Effector CD8-positive, alpha-beta T cell (primary cell): ENCODE results near the gene ZIC1.

ENCODE experiments used
- DNase-seq: peaks from one replicate; lab custom pipeline; 2025; lab: John Stamatoyannopoulos, UW

The ZIC1 gene

DNA sequence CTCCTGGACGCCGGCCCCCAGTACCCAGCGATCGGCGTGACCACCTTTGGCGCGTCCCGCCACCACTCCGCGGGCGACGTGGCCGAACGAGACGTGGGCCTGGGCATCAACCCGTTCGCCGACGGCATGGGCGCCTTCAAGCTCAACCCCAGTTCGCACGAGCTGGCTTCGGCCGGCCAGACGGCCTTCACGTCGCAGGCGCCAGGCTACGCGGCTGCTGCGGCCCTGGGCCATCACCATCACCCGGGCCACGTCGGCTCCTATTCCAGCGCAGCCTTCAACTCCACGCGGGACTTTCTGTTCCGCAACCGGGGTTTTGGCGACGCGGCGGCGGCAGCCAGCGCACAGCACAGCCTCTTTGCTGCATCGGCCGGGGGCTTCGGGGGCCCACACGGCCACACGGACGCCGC is 956 bp downstream of the ZIC1 start:
- DNase-seq, result no peak

DNA sequence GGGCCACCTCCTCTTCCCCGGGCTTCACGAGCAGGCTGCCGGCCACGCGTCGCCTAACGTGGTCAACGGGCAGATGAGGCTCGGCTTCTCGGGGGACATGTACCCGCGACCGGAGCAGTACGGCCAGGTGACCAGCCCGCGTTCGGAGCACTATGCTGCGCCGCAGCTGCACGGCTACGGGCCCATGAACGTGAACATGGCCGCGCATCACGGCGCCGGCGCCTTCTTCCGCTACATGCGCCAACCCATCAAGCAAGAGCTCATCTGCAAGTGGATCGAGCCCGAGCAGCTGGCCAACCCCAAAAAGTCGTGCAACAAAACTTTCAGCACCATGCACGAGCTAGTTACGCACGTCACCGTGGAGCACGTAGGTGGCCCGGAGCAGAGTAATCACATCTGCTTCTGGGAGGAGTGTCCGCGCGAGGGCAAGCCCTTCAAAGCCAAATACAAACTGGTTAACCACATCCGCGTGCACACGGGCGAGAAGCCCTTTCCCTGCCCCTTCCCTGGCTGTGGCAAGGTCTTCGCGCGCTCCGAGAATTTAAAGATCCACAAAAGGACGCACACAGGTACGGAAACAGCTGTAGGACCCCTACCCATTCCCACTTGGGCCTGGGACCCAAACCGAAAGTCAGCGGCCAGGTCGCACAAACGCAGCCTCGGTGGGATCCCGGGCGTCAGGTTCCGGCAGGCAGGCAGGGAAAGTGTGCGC is 1.5 kb downstream of the ZIC1 start:
- DNase-seq, result no peak

DNA sequence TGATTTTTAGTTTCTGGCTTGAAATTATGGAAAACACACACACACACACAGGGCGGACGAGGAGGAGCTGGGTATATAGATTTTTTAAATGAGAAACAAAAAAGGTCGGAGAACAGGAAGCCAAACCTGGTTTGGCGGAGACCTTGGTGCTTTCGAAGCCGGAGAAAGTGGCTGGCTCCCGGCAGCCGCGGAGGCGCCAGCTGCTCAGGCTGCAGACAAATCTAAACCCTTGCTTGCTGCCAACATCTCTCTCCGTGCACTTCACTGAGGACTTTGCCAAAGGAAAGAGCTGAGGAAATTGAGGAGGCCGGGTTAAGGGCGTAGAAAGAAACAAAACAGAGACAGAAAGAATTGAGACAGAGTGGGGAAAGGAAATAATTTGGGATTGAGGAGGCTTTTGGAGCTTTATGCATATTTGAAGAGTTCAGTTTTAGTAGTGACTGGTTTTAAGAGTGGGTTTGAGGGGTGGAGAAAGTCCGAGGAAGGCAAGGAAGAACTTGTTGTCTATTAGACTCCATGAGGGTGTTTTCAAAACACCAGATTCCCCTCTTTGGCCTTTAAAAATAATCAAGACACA is 2.2 kb downstream of the ZIC1 start:
- DNase-seq, result no peak

DNA sequence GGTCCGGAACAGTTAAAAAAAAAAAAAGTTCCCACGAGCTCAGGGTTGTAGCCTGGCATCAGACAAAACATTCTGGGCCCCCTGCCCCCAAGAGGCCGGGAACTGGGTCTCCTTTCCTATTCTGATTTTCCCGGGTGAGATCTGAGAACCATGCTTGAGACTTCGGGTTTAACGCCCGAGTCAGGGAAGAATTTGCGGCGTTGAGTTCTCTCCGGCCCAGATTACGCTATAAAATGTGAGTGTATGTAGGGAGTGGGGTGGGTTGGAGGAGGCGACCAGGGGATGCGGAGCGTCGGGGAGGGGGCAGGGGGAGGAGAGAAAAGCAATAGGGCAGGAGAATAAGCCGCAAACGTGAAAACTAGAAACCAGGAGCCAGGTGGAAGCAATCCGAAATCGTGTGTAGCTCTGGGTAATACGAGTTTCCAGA is 2.7 kb downstream of the ZIC1 start:
- DNase-seq, result no peak

DNA sequence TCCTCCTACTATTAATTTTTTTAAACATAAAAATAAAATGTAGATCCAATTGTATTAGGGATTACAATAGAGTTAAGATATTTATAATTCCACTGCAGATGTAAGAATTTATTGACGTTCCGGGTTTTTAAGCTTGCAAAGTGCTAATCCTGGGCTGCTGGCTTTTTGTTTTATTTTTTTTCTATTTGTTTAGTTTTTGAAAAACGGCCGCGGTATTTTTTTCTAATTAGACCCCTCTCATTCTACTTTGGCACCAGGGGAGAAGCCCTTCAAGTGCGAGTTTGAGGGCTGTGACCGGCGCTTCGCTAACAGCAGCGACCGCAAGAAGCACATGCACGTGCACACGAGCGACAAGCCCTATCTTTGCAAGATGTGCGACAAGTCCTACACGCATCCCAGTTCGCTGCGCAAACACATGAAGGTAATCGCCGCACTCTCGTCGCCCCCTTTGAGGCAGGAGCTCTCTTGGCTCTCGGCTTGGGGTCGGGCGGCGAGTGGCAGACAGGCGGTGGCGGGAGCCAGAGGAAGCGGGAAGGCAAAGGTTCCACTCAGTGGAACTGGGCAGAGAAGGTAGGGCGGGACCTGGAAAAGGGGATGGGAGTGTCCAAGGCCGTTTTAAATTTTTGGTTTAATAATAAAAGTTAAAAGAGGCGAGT is 3.2 kb downstream of the ZIC1 start:
- DNase-seq, result no peak

DNA sequence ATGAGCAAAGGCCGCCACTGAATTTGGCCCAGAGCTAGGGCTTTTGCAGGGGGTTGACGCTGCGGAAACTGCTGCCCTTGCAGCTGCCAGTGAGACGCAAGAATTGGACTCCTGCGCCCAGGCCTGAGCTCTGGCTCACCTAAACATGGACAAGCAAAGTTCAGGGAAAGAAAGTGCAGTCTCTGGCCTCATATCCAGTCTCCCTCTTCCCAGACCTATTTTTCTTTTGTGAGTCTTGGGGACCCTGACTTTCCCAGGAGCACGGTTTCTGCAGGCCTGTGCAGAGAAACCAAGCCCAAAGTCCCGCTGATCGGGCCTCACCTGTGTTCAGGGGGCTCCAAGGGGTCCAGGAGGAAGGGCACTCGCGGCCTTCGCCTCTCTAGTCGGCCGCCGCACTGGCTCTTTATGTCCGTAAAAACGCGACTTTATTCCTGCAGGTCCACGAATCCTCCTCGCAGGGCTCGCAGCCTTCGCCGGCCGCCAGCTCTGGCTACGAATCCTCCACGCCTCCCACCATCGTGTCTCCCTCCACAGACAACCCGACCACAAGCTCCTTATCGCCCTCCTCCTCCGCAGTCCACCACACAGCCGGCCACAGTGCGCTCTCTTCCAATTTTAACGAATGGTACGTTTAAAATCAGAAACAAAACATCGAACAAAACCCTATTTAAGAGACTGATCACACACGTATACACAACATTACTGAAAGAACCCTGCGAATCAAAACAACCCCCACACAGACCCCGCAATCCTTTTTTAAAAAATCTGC is 3.9 kb downstream of the ZIC1 start:
- DNase-seq, result no peak

DNA sequence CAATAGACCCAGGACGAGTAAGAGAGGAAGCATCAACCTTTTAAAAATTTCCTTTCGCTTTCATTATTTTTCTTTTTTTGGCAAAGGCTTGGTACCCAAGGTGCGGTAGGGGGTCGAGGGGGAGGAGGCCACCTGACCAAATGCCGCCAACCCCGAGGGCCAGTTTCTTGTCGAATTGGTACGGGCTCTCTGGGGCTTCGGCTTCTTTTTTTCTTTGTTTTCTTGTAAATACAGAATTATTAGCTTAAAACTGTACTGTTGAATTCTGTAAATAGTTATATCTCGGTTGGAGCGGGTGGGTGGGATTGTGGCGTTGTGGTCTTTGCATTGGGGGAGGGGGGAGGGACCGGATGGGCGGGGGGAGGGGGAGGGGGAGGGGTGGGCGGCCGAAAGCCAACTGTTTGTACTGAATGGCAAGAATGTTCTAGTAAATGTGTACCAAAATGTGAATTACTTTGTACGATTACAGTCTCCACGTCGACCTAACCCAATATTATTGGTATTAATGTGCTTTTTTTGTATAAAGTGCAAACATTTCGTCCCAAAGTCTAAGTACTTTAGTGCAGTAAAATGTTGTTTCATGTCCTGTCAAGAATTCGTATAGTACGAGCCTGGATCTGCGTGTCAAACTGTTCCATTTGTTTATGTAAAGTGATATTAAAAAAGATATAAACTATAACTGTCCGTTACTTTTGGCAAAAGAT is 4.7 kb downstream of the ZIC1 start:
- DNase-seq, result no peak

DNA sequence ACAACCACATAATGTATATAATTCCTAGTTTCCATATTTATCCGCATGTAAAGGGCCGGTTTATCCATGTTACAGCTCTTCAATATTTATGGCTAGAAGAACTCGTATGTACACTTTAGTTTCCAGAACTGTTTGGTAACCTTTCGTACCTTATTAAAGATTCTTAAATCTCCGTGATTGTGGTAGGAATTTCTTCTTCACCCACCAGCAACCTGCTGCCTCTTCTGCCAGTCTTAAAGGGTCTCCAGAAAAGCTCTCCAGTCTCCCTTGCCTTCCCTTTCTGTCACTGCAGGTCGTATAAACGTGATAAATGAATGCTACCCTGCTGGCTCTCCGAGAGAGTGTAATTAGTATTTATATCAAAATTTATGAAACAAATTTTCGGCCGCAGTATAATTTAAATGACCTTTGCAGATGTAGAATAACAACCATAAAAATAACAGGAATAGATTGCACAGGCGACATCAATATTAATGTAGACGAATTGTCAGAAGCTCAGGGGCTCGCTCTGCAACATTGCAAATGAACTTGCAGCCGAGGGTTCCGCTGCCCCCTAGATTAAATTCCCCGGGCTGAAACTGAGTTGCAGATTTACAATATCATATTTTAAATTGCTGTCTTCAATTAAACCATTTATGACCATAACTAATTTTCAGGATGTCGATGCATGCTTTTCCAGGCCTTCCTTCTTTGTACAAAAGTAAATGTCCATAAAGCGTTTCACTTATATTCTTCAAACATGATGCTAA is 5.4 kb downstream of the ZIC1 start:
- no peak for DNase-seq

DNA sequence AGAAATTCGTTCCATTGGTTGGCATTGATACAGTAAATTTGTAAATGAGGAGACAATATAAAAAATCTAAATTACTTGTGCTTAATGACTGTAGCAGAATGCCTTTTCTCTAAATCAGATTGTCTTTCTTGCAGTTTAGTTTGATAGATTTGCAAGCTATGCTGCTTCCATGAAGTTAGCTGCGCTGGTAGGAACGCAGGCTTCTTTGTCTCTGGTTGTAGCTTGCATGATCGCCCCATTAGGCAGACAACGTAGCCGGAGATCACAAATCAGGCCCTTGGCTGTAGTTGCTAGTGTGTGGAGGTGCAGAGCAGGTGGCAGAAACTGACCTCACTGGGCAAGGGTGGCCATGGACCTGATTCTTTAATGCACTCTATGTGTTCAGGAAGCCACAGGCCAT is 6.1 kb downstream of the ZIC1 start:
- no peak for DNase-seq

DNA sequence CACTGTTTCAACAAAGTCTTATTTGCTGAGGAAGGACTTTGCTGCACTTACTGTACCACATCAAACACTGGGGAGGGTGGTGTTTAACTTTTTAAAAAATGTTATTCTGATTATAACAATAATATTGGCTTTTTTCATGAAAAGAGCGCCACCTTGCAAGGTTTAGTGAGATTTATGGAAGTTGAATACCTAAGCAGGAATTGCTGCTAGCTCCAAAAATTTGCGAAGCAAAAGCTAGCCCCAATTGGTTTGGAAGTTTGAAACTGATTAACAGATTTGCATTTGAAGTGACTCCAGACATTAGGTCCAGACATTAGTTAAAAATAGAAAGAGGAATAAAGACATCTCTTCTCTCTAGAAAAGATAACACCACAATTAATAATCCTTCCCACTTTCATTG is 6.7 kb downstream of the ZIC1 start:
- DNase-seq, result no peak

DNA sequence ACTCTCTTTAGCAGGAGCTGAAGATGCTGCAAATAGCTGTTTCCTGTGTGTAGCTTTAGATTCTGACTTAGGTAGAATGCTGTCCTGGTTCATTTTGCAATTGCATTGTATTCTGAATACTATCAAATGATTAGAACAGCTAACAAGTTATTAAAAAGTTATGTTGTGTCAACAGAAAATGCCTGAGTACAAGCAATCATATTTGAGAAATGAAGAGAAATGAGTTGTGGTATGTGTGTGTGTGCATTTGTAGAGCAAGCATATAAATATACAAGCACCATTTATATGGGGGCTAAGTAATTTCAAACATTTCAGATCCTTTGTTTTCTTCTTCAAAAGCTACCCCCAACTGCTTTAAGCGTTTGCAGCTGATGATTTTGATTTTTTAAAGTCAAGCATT is 7.8 kb downstream of the ZIC1 start:
- DNase-seq, result no peak

DNA sequence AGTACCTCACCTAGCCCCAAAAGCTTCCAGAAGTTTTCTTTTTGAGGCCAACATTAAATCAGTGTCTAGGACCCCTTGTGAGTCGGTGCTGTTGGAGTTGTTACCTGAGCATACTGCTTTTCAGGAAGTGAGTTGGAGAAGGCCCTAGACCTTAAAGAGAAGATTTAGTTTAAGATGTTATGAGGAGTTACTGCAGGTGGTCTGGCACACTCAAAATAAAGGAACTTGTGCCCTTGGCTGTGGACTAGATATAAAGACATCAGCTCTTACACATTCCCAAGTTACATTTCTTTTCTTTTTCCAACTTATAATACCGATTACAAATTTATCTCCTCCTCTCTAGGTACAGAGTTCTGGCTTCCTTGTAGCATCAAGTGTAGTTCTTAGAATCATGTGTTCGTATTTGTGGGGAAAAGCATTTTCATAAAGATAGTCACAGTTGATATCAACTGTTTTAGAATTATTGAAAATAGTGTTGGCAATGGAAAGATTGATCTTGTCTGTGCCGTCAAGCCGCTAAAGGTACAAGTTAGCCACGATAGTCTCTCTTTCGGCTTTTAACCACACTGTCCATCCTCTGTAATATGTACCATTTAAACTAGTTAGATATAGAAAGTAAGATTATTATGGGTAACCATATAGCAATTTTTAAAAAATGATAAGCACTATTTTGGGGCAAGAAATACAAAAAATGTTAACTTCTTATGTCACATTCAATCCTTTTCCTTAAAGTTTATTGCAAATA is 8.6 kb downstream of the ZIC1 start:
- no peak for DNase-seq

DNA sequence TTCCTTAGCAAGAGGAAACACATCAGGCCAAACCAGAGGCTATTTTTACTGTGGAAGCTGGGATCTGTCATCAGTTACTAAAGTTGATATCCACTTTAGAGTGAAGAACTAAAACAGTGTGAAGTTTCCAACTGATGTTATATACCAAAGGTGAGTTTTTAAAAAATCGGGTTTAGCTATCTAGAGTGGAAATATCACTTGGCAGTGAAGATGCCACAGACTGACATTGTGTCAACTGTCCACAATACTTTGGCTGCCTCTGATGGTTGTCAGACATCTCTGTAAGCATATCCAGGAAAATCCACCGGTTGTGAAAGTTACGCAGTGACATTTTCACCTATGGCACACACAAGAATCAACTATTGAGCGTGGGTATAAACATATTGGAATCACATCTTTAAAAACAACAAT is 9.2 kb downstream of the ZIC1 start:
- DNase-seq, result no peak

DNA sequence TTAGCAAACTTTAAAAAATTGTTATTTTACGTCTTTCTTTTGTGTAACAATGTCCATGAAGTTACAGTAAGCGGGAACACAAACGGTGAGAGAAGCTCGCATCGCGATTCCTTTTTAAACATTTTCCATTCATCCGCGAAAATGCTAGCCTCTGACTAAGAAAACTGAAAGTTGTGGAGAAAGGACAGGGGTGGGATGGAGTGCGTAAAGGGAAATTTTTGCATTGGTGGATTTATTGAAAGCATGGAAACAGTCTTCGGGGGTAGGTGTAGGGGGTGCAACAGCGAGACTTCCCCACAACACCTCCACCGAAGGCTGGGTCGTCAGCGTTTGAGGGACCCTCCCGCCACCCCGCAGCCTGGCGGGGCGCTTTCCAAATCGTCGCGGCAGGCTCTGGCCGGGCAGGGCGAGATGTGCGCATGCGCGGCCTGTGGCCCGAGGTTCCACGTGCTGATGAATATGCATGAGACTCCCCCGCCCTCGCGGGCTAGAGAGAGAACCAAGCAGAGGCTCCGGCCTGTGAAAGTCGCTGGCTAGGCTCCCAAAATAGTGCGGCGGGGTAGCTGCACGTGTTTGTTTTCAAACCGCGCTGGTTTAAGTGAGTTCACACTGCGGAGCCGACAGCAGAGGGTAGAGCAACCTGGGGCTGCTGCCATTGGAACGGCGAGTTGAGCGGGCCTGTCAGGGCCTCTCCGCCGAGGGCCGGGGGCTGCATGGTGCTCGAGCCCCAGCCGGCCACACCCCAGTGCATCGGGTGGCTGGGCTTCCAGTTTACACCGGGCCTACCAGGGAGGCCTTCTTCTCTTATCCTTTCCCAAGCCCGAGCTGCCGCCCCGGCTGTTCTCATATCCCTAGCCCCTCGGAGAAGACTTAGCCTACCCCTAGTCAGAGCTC is 9.9 kb downstream of the ZIC1 start:
- no peak for DNase-seq

DNA sequence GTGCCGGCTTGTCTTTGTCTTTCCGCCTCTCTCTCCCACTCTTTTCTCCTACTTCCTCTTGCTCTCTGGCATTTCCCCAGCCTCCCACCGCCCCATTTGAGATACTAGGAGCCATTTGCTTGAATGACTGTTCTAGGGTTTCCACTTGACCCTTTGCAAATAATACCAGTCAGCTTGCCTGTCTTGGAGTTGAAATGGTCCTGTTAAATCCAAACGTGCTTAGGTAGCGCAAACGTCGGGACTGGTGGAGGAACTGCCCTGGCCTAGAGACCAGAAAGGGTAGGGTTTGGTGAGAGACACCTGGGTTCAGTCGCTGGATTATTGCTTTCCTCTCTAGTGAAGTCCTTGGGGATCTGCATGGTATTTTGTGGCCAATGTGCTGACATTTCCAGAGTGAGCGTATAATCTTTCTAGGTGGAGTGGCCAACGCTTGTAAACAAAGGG is 10.6 kb downstream of the ZIC1 start:
- no peak for DNase-seq

DNA sequence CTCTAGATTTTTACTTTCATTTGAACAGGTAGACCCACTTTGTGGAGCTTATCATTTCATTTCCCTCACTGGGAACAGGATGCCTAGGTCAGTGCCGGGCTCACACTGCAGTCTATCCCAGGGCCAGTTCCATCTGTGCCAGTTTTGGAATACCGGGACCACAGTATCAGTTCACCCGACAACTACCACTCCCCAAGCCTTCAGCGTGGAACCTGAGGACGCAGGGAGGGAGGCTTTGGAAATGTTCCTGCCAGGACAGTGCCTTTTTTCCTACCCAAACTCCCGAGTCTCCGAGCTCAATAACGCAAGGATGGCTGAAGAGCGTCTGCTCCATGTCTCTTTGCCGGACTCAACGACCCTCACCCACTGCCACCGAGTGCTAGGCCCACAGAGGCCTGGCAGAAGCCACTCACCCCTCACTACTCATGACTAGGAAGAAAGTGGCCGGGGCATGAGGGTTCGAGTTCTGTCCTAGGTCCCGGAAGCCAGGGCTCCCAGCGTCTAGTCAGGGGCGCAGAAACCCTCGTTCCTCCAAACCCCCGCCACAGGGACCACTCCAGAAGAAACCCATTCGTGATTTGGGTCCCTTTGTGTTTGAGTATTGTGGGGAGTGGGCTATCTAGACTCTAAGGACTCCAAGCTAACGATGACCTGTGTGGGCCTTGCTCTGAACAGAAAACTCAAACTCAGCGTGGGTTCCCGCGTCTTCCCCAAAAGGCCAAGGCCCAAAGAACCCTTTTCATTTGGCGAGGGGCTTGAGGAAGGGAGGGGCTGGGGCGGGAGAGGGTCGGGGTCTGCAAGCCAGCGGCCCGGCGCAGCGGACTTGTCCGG is 11.4 kb downstream of the ZIC1 start:
- DNase-seq, result no peak

DNA sequence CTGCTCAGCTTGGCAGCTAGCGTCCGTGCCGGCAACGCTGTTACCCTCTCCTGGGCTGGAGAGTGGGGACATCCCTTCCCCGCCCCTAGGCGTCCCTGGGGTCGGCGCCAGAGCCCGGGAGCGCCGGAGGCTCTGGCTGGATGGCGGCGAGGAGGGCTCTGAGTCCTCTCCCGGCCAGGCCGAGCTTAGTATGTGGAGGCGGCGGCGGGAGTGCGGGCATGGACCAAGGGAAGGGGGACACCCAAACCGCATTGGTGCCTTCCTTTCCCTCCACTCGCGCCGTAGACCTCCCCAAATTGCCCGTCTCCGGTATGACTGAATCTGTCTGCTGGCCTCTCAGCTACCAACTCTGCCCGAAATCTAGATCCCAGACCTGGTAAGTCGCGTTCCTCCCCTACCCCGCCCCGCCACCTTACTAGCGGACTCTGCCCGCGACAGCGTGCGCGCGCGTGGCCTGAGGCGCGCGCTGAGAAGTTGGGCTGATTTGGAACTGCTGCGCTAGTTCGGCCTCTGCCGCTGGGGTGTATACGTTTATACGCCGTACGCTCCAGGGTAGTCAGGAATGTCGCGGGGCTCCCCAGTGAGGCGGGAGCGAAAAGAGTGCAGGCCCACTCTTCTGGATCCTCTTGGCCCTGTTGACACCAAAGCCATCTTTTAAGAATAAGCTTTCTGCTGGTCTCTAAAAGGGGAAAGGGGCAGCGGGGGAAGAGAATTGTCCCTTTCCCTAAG is 12.2 kb downstream of the ZIC1 start:
- no peak for DNase-seq

DNA sequence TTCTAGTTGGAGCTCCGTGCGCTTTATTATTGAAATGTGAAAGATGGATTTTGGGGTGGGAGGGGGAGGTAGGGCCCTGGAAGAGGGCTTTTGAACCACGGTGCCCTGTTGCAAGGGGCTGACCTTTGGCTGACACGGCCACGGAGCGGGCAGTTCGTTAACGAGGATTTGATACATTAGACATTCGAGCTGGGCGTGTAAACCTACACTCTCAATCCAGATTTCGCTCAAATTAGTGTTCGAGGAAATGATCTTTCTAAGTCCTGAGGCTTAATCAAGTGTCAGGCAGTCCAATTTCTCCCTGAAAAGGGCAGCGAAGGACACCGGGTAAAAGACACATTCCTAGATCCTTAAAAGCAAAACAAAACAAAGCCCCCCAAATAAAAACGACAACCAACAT is 13.0 kb downstream of the ZIC1 start:
- no peak for DNase-seq
